A549 (cell line): Measurements from ENCODE around the gene HOXA10.

Experiments
- CTCF ChIP-seq: fragments of >200 bp; sonication (Bioruptor Twin); formaldehyde crosslinking; IDR thresholded peaks from 3 replicates; pipeline ENCODE4 v1.5.1; 2016
- SMC3 ChIP-seq: fragments of >200 bp; sonication (Bioruptor Twin); formaldehyde crosslinking; IDR thresholded peaks from 3 replicates; pipeline ENCODE4 v1.6.1; 2018; ENCODE audit warnings: inconsistent platforms

GRCh38 chr7:27159266-27160144 is 14.6 kb downstream of the HOXA10 start:
- TF ChIP-seq SMC3 (no peak), CTCF (no peak)
